Measurements from ENCODE around the gene LCN10. TPM values are rescaled to one million over a fixed set of nuclear protein-coding genes. Genes with fewer than 3 reads are reported as not detected.

LCN10 gene
- total RNA-seq, 2 donors from 2014 or later: 0.91 to 1.1 TPM

- no peak overlapping the region for H3K27ac Mint-ChIP-seq
Measured at GRCh38 chr9:136729926-136730325, 12.8 kb downstream of the LCN10 start.

GRCh38 chr9:136729144-136729543 lies 13.6 kb downstream of the LCN10 start:
- Histone ChIP-seq H3K36me3 (ENCODE audit: control insufficient read depth, insufficient read depth, low read length) (peaks cover 24% of the 10 kb centered on the region), H3K9ac (ENCODE audit: extremely low read depth, low read length, poor library complexity, severe bottlenecking) (no peak overlapping the region), H3K27ac (ENCODE audit: low read depth, low read length) (no peak overlapping the region), H3K4me1 (ENCODE audit: control insufficient read depth, insufficient read depth, low read length) (peaks cover 9% of the 10 kb centered on the region), H3K9me3 (ENCODE audit: control insufficient read depth, low read length) (no peaks in the 10 kb centered on the region), H3K27me3 (ENCODE audit: control insufficient read depth, insufficient read depth, low read length, poor library complexity, severe bottlenecking) (no peaks in the 10 kb centered on the region), H3K4me3 (ENCODE audit: low read length) (peak overlapping the region; percentile 99)
- Mint-ChIP-seq H3K9me3 (no peaks in the 10 kb centered on the region), H3K27ac (no peak overlapping the region), H3K27me3 (ENCODE audit: insufficient read depth) (peaks cover 6% of the 10 kb centered on the region), H3K36me3 (ENCODE audit: low read depth) (peaks cover 30% of the 10 kb centered on the region), H3K4me1 (peaks cover 19% of the 10 kb centered on the region), H3K4me3 (peak overlapping the region; percentile 97)
- WGBS, 2 experiments (ENCODE audit: insufficient coverage in 1 of 2, insufficient read length in 1 of 2): 89 to 94% methylated on average over 6 to 7 of the region's 7 CpGs
- TF ChIP-seq CTCF (conservative IDR thresholded peaks at IDR 0.05): no peak
- no peak for DNase-seq

More at GRCh38 chr9:136729926-136730325, 12.8 kb downstream of the LCN10 start:
- Histone ChIP-seq H3K4me1 (ENCODE audit: control insufficient read depth, insufficient read depth, low read length) (peaks cover 9% of the 10 kb centered on the region), H3K27ac (ENCODE audit: low read depth, low read length) (no peak overlapping the region), H3K9ac (ENCODE audit: extremely low read depth, low read length, poor library complexity, severe bottlenecking) (no peak overlapping the region), H3K4me3 (ENCODE audit: low read length) (no peak overlapping the region), H3K9me3 (ENCODE audit: control insufficient read depth, low read length) (no peaks in the 10 kb centered on the region), H3K36me3 (ENCODE audit: control insufficient read depth, insufficient read depth, low read length) (peaks cover 16% of the 10 kb centered on the region), H3K27me3 (ENCODE audit: control insufficient read depth, insufficient read depth, low read length, poor library complexity, severe bottlenecking) (no peaks in the 10 kb centered on the region)
- no peak for TF ChIP-seq CTCF (conservative IDR thresholded peaks at IDR 0.05)
- no peak for DNase-seq
- Mint-ChIP-seq H3K27me3 (ENCODE audit: insufficient read depth) (peaks cover 6% of the 10 kb centered on the region), H3K4me3 (no peak overlapping the region), H3K36me3 (ENCODE audit: low read depth) (peaks cover 23% of the 10 kb centered on the region), H3K4me1 (peaks cover 18% of the 10 kb centered on the region), H3K9me3 (no peaks in the 10 kb centered on the region)
- 96 to 97% methylated on average over 7 to 8 of the region's 8 CpGs for WGBS, 2 experiments (ENCODE audit: insufficient coverage in 1 of 2, insufficient read length in 1 of 2)

GRCh38 chr9:136728548-136729123 lies 14.1 kb downstream of the LCN10 start:
- no peak for TF ChIP-seq CTCF (conservative IDR thresholded peaks at IDR 0.05)
- Histone ChIP-seq H3K36me3 (ENCODE audit: control insufficient read depth, insufficient read depth, low read length) (peaks cover 29% of the 10 kb centered on the region), H3K4me1 (ENCODE audit: control insufficient read depth, insufficient read depth, low read length) (peaks cover 9% of the 10 kb centered on the region), H3K9ac (ENCODE audit: extremely low read depth, low read length, poor library complexity, severe bottlenecking) (peak overlapping the region; percentile 59), H3K4me3 (ENCODE audit: low read length) (peak overlapping the region; percentile 99), H3K27me3 (ENCODE audit: control insufficient read depth, insufficient read depth, low read length, poor library complexity, severe bottlenecking) (no peaks in the 10 kb centered on the region), H3K27ac (ENCODE audit: low read depth, low read length) (no peak overlapping the region), H3K9me3 (ENCODE audit: control insufficient read depth, low read length) (no peaks in the 10 kb centered on the region)
- Mint-ChIP-seq H3K4me3 (peak overlapping the region; percentile 97), H3K9me3 (no peaks in the 10 kb centered on the region), H3K4me1 (peaks cover 19% of the 10 kb centered on the region), H3K27me3 (ENCODE audit: insufficient read depth) (peaks cover 6% of the 10 kb centered on the region), H3K27ac (no peak overlapping the region), H3K36me3 (ENCODE audit: low read depth) (peaks cover 36% of the 10 kb centered on the region)
- WGBS, 2 experiments (ENCODE audit: insufficient coverage in 1 of 2, insufficient read length in 1 of 2): 10 to 11% methylated on average over 32 to 53 of the region's 53 CpGs
- peak; percentile 83 for DNase-seq
